Measurements from ENCODE around the gene TRIP13.
A peak's percentile ranks its signal among the peaks of the same experiment; 100 is the strongest.
"Not testable (repeated sequence)": the region's sequence is repeated elsewhere in the genome, so short reads cannot be mapped to it uniquely, and the experiment has no call there.

The TRIP13 gene

DNA sequence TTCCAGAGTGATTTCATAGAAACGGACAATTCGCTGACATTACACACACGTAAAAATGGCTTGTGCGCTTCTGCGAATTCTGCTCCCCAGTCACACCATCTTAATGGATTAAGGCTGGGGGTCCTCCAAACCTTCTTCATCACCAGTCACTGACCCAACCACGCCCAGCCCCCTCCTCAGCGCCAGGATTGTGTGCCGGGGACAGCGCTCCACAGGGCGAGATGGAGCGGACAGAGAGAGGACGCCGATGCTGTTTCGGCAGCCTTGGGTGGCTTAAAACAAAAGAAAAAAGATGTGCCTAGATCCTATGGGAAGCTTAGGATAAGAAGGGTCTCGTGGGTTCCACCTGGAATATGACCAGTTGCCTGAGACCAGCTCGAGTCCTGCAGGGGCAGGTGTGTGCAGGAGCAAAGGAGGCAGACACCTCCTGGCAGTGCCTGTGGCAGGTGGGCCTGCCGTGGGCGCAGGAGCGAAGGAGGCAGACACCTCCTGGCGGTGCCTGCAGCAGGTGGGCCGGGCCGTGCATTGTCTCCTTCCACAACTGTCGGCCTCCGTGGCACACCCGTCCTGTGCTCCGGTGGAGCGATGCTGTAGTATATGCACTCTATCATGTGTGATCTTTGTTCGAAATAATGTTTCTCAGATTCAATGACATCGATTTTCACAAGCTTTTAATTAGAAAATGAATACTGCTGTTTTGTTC lies 20.9 kb upstream of the TRIP13 start:
- DNase-seq, result no peak

GRCh38 chr5:872301-872700 lies 20.4 kb upstream of the TRIP13 start:
- no peak for DNase-seq

- DNase-seq, result no peak
These were observed 19.4 kb upstream of the TRIP13 start for GRCh38 chr5:873328-873727.

GRCh38 chr5:875931-876330 lies 16.8 kb upstream of the TRIP13 start:
- DNase-seq, result no peak

DNA sequence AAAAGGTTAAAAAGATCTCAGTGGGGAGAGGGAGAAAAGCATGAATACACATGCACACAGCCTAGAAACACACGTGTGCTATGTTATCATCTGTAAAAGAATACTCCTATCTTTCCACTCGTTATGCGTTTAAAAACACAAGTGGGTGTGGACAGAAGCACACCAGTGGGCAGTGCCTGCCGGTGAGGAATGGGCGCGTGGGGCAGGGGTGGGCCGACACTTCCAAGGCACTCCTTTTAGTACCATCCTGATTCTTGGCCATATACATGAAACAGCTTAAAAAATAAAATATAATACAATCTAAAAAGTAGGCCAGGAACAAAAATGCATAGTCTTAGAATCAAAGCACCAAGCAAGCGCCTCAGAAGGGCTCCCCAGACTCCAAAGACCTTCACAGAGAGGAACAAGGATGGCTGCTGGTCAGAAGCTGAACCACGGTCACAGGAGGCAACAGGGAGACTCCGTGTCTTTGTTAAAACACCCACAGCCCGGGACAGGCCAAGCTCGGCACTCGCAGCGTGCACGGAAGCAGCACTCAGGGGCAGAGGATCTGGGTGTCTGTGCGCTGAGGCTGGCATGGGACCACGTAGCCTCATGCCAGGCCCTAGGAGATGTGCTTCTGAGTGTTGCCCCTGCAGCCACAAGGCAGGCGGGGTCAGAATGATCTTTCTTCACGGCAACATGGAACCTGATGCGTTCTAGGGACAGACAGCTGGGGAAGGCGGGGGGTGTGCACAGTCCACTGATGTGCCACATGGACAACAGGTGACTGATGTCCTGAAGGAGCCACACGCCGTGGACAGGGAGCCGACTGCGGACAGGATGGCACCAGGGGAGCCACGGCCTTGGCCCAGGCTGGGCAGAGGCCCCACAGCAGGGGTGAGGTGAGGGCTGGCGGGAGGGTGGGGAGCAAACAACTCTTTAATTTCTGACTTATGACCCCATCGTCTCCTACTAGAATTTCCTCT lies 16.0 kb upstream of the TRIP13 start:
- no peak for DNase-seq

DNA sequence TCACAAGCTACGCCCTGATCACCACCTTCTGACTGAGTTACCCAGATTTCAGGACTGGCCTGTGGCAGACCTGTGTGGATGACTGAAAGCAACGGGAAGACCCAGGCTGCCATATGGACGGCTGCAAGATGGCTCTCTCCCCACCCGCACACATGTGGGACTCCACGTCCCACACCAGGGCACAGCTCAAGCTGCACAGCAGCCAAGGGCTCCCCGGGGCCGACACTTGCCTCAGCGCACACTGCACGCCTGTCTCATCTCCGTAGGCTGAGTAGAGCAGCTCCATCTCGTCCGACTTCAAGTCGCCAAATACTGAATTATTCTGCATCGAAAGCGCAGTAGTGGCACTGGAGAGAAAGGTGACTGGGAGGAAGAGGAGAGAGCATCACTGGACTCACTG lies 14.6 kb upstream of the TRIP13 start:
- DNase-seq, result no peak

GRCh38 chr5:878677-879076 lies 14.0 kb upstream of the TRIP13 start:
- DNase-seq, result not testable (repeated sequence)

- DNase-seq, result no peak
These were observed 11.7 kb upstream of the TRIP13 start for GRCh38 chr5:880816-881550.

DNA sequence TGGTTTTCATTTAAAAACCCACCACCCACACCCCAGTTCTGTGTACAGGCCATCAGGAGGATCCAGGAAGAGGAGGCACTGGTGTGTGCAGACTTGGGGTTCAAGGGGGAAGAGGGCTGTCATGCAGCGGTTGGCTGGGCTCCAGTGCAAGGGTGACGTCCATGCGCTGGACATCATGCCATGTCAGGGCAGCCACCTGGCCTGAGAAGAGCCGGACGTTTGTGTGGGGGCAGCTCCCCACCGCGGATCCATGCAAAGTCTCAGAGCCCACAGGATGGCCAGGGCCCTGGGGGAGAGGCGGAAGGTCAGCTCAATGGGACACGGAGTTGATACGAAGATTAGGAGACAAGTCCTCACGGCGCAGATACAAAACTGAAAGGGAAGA lies 11.1 kb upstream of the TRIP13 start:
- no peak for DNase-seq

- no peak for DNase-seq
These were observed 10.2 kb upstream of the TRIP13 start for GRCh38 chr5:882253-883183.

- peak in 13 of 51 donors; percentile 4 to 50 (median 18) for DNase-seq
These were observed 9.1 kb upstream of the TRIP13 start for GRCh38 chr5:883475-884181.

DNA sequence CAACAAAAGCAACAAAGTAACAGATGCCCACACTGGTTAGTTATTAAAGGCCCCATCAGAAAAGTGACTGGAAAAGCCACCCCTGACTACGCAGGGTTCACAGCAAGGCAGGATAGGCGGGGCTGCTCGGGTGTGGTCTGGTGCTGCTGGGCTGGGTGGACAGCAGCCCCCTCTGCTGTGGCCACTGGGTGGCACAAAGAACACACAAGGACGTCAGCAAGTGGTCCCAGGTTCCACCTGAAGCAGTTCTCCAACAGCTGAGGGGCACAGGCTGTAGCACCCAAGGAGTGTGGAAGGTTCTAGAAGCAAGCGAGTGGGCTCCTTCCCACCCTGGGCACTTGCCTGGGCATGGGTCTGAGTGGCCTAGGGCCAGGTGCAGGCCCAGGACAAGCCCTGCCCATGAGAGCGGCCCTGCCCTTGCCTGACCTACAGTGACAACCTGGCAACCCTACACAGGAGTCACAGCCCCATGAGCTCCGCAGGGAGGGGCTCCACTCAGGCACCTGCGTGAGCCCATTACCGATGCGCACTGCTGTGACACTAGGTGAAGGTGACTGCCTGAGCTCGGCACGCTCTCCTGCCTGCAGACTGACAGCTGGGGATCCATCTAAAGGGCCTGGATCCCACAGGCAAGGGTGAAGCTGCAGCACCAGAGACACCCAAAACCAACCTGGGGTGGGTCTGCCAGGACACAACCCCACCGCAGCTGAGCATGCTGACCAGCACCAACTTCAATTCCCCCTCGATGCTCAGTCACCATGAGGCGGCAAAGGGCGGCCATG lies 8.1 kb upstream of the TRIP13 start:
- no peak for DNase-seq

- DNase-seq, result no peak
These were observed 7.6 kb upstream of the TRIP13 start for GRCh38 chr5:885127-885442.

DNA sequence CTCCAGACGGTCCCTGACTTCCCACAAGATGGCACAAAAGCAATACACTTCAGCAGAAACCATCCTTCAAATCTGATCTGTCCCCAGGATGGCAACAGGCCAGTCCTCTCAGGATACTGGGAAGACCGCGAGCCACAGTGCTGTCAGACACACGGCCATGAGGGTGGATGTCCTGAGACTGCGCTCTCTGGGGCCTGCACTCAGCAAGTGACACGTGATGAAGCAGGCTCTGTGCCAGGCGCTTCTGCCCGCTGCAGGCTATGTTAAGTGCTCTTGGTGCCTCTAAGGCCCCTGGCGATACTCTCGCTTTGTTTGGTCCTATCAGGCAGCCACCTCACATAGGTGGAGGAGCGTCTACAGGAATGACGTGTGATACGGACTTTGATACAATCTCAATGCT lies 7.2 kb upstream of the TRIP13 start:
- peak in 30 of 51 donors; percentile 4 to 68 (median 32) for DNase-seq

GRCh38 chr5:886036-886435 lies 6.6 kb upstream of the TRIP13 start:
- DNase-seq, result no peak

- DNase-seq, result no peak
These were observed 5.9 kb upstream of the TRIP13 start for GRCh38 chr5:886716-887325.

DNA sequence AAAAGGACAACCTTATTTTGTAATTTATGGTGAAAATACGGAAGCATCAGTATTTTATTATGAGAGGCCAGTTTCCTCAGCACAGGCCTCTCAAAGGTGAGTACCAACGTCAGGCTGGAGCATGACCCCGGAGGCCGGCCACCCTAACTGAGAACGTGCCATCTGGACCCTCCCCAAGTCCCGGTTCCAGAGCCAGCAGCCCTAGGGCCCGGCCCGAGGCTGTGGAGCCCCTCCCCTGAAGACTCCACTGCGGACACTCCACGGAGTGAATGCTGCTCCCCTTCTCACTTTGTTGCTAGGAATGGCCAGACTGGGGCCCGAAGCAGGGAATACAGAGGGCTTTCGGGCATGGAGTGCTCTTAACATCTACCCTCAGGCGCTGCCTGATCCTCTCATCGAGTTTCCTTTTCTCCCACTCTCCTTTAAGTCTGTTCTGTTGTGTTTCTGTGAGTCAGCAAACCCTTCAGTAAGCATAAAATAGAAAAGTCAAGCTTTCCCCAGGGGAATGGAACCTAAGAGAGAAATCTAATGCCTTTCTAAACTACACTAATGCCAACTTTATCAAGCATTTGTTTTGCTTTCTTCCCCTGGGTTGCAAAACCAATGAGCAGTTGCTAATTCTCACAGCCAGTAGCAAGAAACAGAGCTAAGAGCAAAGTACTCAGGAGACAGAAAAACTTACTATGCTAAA lies 4.6 kb upstream of the TRIP13 start:
- no peak for DNase-seq

DNA sequence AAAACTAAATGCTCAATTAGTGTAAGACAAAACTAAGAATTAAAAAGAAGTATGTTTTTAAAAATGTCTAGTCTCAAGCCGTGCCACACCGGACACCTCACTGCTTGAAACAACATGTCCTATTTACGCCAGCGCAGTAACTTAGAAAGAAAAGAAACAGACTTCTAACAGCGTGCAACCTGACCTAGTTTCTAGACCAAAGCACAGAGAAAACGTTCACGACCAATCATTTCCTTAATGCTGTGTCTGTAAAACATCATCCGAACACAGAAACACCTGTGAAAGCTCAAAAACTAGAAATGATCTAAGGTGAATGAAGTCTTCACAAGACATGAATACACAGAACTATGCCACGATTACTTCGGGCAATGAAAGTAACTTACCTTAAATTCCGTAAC lies 4.0 kb upstream of the TRIP13 start:
- DNase-seq, result no peak

All from hypothalamus (tissue), 51 donors.